ENCODE data around the gene ASB8. TPM values are rescaled to one million over a fixed set of nuclear protein-coding genes. Genes with fewer than 3 reads are reported as not detected.
"Not testable (repeated sequence)": the region's sequence is repeated elsewhere in the genome, so short reads cannot be mapped to it uniquely, and the experiment has no call there.

Gene ASB8
- total RNA-seq, 2 experiments from 2014 or later = 28.8 to 33.0 TPM

DNA sequence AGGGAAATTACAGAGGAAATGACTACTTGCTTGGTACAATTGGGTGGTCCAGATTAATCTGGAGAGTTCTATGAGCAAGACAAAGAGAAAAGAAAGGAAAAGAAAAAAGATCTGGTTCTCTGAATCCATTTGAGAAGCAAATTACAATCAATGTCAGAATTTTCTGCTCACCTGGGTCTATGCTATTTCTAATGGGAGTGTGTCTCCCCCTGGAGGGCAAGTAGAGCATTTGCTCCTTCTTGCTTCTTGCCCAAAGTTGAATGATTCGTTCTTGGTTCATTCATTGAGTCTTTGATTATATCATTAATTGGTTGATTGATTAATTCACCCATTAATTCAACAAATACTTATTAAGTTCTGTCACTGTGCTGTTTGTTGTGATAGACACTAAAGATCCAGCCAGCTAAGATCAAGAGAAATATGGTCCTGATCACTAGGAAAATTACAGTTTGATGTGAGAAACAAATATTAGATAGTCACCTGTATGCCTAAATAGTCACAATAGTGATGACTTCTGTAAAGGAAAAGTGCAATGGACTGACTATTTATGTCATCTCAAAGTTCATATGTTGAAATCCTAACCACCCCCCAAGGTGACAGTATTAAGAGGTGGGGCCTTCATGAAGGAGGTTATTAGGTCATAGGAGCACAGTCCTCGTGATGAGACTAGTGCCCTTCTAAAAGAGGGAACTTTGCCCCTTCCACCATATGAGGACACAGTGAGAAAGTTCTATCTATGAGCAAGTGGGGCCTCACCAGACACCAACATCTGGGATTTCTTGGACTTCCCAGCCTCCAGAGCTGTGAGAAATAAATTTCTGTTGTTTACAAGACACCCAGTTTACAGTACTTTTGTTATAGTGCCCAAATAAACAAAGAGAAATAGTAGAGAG lies 8.0 kb upstream of the ASB8 start:
- intact Hi-C loops (cut with DNase I, micrococcal nuclease) = loop anchor here in 1 of 2 experiments (1.0 to 2.0 kb wide), 4 partner anchors 81 to 450 kb away; partner anchors contain the start of genes TMEM106C and VDR
- peak; percentile 84 for ATAC-seq
- DNase-seq = peak; percentile 62
- ChIA-PET POLR2A (no interaction called here), CTCF (interaction anchor here (0.6 to 3.6 kb wide), 34 partner anchors 8 to 485 kb away, joined by 3 to 23 read pairs (median 4); partner anchors contain the start of genes ASB8, CCDC184 and SENP1)
- H3K36me3 Mint-ChIP-seq (ENCODE audit: low read depth) = no peaks in the 10 kb centered on the region
- H3K9me3 Mint-ChIP-seq (ENCODE audit: low read depth) = no peaks in the 10 kb centered on the region
- no peak overlapping the region for H3K4me3 Mint-ChIP-seq
- peaks cover 7% of the 10 kb centered on the region for H3K4me1 Mint-ChIP-seq
- H3K27me3 Mint-ChIP-seq = no peaks in the 10 kb centered on the region
- no peak overlapping the region for H3K27ac Mint-ChIP-seq

DNA sequence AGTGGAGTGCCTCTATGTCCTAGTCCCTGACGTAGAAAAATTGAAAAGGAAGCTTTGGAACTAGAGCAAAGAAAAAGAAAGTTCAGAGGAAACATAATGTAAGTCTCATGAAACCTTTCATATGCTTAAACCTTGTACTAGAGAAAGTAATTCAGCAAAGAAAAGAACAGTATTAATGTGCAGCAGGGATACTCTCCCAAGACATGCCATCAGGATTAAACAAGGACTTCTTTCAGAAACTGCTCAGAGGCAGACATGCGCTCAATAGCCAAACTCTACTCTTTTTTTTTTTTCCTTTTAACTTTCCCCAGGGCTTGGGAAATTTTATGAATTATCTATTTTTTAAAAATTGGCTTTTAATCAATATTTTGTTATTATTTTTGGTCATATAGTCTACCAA lies 7.1 kb upstream of the ASB8 start:
- POLR2A ChIA-PET = no interaction called here
- intact Hi-C loops (cut with DNase I, micrococcal nuclease) = loop anchor here in 1 of 2 experiments (2.0 kb wide), 1 partner anchor 260 kb away; the partner anchor contains the start of gene VDR
- H3K4me1 Mint-ChIP-seq = peaks cover 9% of the 10 kb centered on the region

DNA sequence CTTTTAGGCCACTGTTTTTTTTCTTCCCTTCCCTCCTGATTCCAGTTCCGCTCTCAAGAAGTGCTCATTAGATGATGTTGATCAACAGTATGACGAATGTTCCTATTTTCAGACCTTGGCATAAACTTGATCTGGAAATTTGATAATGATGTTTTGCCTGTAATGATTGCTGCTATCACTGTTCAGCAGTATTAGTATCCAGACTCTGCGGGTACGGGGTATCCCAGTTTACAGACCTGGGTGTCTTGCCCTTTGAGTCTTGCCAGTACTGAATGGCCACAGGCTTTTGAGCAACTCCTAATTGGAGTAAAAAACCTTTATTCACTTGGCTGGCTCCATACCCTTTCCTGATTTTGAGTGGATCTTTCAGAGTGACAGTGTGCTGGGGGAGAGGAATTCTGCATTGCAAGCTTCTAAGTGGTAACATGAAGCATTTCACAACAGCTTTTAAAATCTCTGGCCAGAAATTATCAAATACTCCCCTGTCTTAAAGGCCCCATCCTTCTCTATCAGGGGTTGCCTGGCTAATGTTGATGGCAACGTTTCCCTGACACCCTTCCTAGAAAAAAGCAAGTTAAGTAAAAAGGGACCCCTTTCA lies 5.9 kb upstream of the ASB8 start:
- no peak for ATAC-seq
- CTCF ChIA-PET = interaction anchor here (0.6 to 3.6 kb wide), 15 partner anchors 12 to 419 kb away, joined by 3 to 23 read pairs (median 3); no protein-coding TSS in a partner anchor
- H3K9me3 Mint-ChIP-seq (ENCODE audit: low read depth) = no peaks in the 10 kb centered on the region
- H3K4me3 Mint-ChIP-seq = no peak overlapping the region
- H3K27me3 Mint-ChIP-seq = no peaks in the 10 kb centered on the region
- DNase-seq = no peak
- peaks cover 14% of the 10 kb centered on the region for H3K4me1 Mint-ChIP-seq
- intact Hi-C loops (cut with DNase I, micrococcal nuclease) = no loop called here
- H3K36me3 Mint-ChIP-seq (ENCODE audit: low read depth) = no peaks in the 10 kb centered on the region
- H3K27ac Mint-ChIP-seq = no peak overlapping the region
- POLR2A ChIA-PET = no interaction called here

More for the DNA sequence above, 7.1 kb upstream of the ASB8 start:
- Mint-ChIP-seq H3K27me3 (no peaks in the 10 kb centered on the region), H3K27ac (no peak overlapping the region), H3K9me3 (ENCODE audit: low read depth) (no peaks in the 10 kb centered on the region), H3K36me3 (ENCODE audit: low read depth) (no peaks in the 10 kb centered on the region), H3K4me3 (no peak overlapping the region)
- ATAC-seq = no peak
- CTCF ChIA-PET = interaction anchor here (0.6 to 3.6 kb wide), 28 partner anchors 9 to 539 kb away, joined by 3 to 23 read pairs (median 4); partner anchors contain the start of genes CCDC184 and SENP1
- DNase-seq = no peak

DNA sequence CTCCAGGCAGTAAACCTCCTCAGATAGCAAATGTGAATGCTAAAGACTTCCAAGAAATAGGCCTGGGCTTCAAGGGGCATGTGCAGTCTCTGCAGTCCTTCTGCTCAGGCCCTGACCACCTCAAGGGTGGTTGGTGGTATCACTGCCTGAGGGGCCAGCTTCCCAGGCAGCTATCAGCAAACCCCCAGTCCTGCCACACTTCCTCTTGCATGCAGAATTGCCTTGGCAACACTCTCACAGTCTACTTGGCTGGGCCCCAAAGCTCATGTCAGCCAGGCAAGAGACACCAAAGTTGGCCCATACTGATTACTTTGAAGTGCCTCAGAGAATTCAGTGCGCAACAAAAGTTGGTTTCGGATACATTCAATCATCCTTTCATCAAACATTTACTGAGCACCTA lies 3.5 kb upstream of the ASB8 start:
- Mint-ChIP-seq H3K36me3 (ENCODE audit: low read depth) (no peaks in the 10 kb centered on the region), H3K4me3 (no peak overlapping the region), H3K9me3 (ENCODE audit: low read depth) (no peaks in the 10 kb centered on the region), H3K4me1 (peaks cover 27% of the 10 kb centered on the region), H3K27me3 (no peaks in the 10 kb centered on the region), H3K27ac (no peak overlapping the region)
- DNase-seq (no peak), ATAC-seq (no peak)
- CTCF ChIA-PET = interaction anchor here (1.0 to 1.1 kb wide), 2 partner anchors 22 to 256 kb away, joined by 3 to 4 read pairs; partner anchors contain the start of genes CCDC184 and VDR
- intact Hi-C loops (cut with DNase I, micrococcal nuclease) = no loop called here
- POLR2A ChIA-PET = no interaction called here

DNA sequence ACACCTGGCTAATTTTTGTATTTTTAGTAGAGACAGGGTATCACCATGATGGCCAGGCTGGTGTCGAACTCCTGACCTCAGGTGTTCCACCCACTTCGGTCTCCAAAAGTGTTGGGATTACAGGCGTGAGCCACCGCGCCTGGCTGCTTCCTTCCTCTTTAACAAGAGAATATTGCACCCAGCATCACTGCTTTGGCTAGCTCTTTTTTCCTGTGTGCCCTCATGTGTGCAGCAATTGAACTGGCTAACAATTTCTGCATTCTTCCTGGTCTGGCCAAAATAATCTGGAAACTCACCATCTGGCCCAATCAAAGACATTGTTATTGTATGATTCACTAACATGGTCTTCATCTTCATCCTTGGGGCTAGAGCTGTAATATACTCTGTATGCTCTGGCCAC lies 2.7 kb upstream of the ASB8 start:
- Mint-ChIP-seq H3K27me3 (no peaks in the 10 kb centered on the region), H3K4me3 (no peak overlapping the region), H3K4me1 (peaks cover 27% of the 10 kb centered on the region), H3K9me3 (ENCODE audit: low read depth) (no peaks in the 10 kb centered on the region), H3K27ac (no peak overlapping the region), H3K36me3 (ENCODE audit: low read depth) (no peaks in the 10 kb centered on the region)
- intact Hi-C loops (cut with DNase I, micrococcal nuclease) = no loop called here
- DNase-seq = no peak
- ATAC-seq = no peak
- ChIA-PET CTCF (interaction anchor here (1.0 to 1.1 kb wide), 3 partner anchors 10 to 255 kb away, joined by 3 to 4 read pairs (median 3); partner anchors contain the start of genes CCDC184 and VDR), POLR2A (no interaction called here)

DNA sequence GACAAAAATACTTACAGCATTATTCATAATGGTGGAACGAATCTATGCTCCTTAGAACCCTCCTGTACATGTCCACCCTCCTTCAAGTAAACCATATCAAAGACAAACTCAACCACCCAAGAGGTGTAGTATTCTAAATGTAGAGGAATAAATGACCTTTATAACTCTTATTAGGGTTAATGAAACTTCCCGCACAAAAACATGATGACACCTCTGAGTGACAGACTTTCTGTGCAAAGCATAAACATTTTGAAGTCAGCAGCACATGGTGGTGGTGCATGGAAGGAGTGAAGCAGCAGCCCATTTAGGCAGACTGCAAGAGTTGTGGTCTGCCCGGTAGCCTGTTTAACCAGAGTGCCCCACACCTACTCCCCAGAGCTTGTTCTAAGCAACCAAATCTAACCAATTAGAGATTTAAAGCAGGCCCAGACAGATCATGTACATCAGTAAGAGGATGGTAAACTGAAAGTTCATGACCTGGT lies 615 bp upstream of the ASB8 start:
- ChIA-PET POLR2A (interaction anchor here (1.6 to 1.8 kb wide), 3 partner anchors 40 to 273 kb away, joined by 8 to 9 read pairs (median 8); partner anchors contain the start of gene SENP1), CTCF (interaction anchor here (0.7 to 2.6 kb wide), 12 partner anchors 8 to 195 kb away, joined by 3 to 12 read pairs (median 4); partner anchors contain the start of genes CCDC184, PFKM, SENP1 and TMEM106C)
- peak overlapping the region; percentile 88 for H3K4me3 Mint-ChIP-seq
- H3K27me3 Mint-ChIP-seq = no peaks in the 10 kb centered on the region
- DNase-seq (peak; percentile 48), ATAC-seq (peak; percentile 20)
- intact Hi-C loops (cut with DNase I, micrococcal nuclease) = loop anchor here (1.0 to 5.0 kb wide), 14 partner anchors 25 to 799 kb away; partner anchors contain the start of genes CCDC184 (in 2 of the 2), SENP1 (in 2 of the 2), TMEM106C (in 2 of the 2) and VDR (in 2 of the 2)
- peaks cover 35% of the 10 kb centered on the region for H3K4me1 Mint-ChIP-seq
- peak overlapping the region; percentile 94 for H3K27ac Mint-ChIP-seq
- H3K9me3 Mint-ChIP-seq (ENCODE audit: low read depth) = no peaks in the 10 kb centered on the region
- peaks cover 5% of the 10 kb centered on the region for H3K36me3 Mint-ChIP-seq (ENCODE audit: low read depth)

DNA sequence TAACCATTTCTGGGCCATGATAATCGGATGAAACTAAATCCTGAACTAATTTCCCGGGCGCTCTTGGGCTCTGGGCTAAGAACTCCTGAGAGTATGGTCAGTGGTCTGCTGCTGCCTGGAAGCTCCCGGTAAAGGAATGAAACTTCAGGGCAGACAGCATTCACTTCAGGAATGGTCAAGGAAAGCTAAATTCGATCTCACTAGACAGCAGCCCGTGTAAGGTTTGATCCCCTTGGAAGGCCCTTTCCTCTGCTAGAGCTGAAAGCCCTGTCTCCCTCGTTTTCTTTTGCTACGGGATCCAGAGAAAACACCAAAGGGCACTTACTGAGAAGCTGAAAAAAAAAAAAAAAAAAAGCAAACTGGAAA lies 680 bp downstream of the ASB8 start:
- DNase-seq = no peak
- ChIA-PET POLR2A (interaction anchor here (0.6 to 1.8 kb wide), 3 partner anchors 37 to 271 kb away, joined by 5 to 8 read pairs (median 8); partner anchors contain the start of genes PFKM and SENP1), CTCF (interaction anchor here (1.4 to 2.6 kb wide), 4 partner anchors 8 to 50 kb away, joined by 4 to 12 read pairs (median 6); partner anchors contain the start of genes PFKM and SENP1)
- no peak for ATAC-seq
- intact Hi-C loops (cut with DNase I, micrococcal nuclease) = loop anchor here (1.0 to 5.0 kb wide), 14 partner anchors 27 to 801 kb away; partner anchors contain the start of genes CCDC184 (in 2 of the 2), SENP1 (in 2 of the 2), TMEM106C (in 2 of the 2) and VDR (in 2 of the 2)
- Mint-ChIP-seq H3K4me1 (peaks cover 46% of the 10 kb centered on the region), H3K27me3 (no peaks in the 10 kb centered on the region), H3K36me3 (ENCODE audit: low read depth) (peaks cover 9% of the 10 kb centered on the region), H3K4me3 (peak overlapping the region; percentile 88), H3K9me3 (ENCODE audit: low read depth) (no peaks in the 10 kb centered on the region), H3K27ac (peak overlapping the region; percentile 91)

DNA sequence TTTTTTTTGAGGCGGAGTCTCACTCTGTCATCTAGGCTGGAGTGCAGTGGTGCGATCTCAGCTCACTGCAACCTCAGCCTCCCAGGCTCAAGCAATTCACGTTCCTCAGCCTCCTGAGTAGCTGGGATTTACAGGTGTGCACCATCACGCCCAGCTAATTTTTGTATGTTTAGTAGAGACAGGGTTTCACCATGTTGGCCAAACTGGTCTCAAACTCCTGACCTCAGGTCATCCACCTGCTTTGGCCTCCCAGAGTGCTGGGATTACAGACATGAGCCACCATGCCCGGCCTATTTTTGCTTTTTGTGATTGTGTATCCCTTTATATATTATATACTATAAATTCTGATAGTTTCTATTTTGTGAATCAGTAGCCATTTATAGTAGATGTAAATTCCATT lies 1.5 kb downstream of the ASB8 start:
- CTCF ChIA-PET = interaction anchor here (1.3 kb wide), 1 partner anchor 9 kb away, joined by 4 read pairs; no protein-coding TSS in a partner anchor
- intact Hi-C loops (cut with DNase I, micrococcal nuclease) = loop anchor here (2.0 to 5.0 kb wide), 5 partner anchors 42 to 802 kb away; partner anchors contain the start of genes ARF3 (in 1 of the 2), DDX23 (in 1 of the 2), TMEM106C (in 1 of the 2) and VDR (in 1 of the 2)
- H3K4me1 Mint-ChIP-seq = peaks cover 46% of the 10 kb centered on the region
- POLR2A ChIA-PET; DNase-seq; H3K27ac Mint-ChIP-seq; ATAC-seq; H3K9me3 Mint-ChIP-seq (ENCODE audit: low read depth); H3K4me3 Mint-ChIP-seq; H3K27me3 Mint-ChIP-seq: not testable (repeated sequence)
- H3K36me3 Mint-ChIP-seq (ENCODE audit: low read depth) = peaks cover 10% of the 10 kb centered on the region

DNA sequence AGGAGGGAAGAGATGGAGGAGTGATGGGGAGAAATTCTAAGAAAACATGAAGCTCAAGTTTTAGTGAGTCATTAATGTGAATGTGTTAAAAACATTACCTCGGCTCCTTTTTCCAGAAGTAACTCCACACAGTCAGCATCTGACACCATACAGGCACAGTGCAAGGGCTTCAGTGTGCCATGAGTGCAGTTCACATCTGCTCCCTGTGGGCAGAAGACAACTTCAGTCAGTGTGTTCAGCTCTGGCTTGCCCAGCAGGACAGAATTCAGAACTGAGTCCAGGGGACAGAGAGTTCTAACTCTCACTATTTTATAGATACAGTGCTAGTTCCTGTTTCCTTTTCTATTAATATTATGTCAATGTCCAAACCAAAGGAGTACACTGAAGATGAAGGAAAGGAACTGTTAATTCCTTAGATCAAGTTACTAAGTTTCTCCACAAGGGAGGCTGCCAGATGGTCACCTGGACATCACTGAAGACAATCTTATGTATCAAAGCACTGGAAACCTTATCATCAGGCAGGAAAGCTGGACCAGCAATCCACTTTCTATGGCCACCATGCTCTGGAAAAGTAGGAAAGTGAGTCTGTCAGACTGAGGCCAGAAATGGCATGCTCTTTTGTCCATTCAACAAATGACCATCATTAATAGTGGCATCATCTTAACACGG lies 6.1 kb downstream of the ASB8 start:
- peaks cover 25% of the 10 kb centered on the region for H3K4me1 Mint-ChIP-seq
- peak; percentile 37 for ATAC-seq
- H3K27me3 Mint-ChIP-seq = no peaks in the 10 kb centered on the region
- H3K9me3 Mint-ChIP-seq (ENCODE audit: low read depth) = no peaks in the 10 kb centered on the region
- ChIA-PET CTCF (interaction anchor here (0.5 to 1.7 kb wide), 5 partner anchors 9 to 51 kb away, joined by 3 read pairs; no protein-coding TSS in a partner anchor), POLR2A (interaction anchor here (0.7 kb wide), 1 partner anchor 12 kb away, joined by 3 read pairs; no protein-coding TSS in a partner anchor)
- no peak overlapping the region for H3K4me3 Mint-ChIP-seq
- no peak for DNase-seq
- no peak overlapping the region for H3K27ac Mint-ChIP-seq
- intact Hi-C loops (cut with DNase I, micrococcal nuclease) = no loop called here
- peaks cover 29% of the 10 kb centered on the region for H3K36me3 Mint-ChIP-seq (ENCODE audit: low read depth)

DNA sequence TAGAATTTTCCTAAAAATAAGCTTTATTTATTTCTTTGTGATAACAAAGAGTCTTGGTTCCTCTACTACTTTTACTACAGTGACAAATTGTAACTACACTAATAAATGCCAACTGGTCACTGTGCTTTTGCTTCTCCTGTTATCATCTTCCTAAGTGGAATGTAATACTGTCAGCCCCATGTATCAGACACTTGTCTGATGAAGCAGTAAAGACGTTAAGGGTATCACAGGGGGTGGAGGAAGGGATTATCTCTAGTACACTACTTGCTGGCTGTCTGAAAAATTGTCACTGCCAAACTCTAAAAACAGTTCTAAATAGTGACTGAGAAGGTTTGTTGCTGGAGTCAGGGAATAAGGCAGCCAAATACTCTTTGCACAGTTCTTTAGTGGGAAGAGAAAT lies 11.3 kb downstream of the ASB8 start:
- H3K4me1 Mint-ChIP-seq = peaks cover 1% of the 10 kb centered on the region
- ChIA-PET CTCF (interaction anchor here (1.2 to 1.6 kb wide), 3 partner anchors 18 to 58 kb away, joined by 3 to 5 read pairs (median 3); no protein-coding TSS in a partner anchor), POLR2A (no interaction called here)
- H3K27me3 Mint-ChIP-seq = no peaks in the 10 kb centered on the region
- no peak overlapping the region for H3K27ac Mint-ChIP-seq
- H3K4me3 Mint-ChIP-seq = no peak overlapping the region
- ATAC-seq (no peak), DNase-seq (no peak)
- peaks cover 52% of the 10 kb centered on the region for H3K36me3 Mint-ChIP-seq (ENCODE audit: low read depth)
- intact Hi-C loops (cut with DNase I, micrococcal nuclease) = no loop called here
- no peaks in the 10 kb centered on the region for H3K9me3 Mint-ChIP-seq (ENCODE audit: low read depth)

Measured in activated CD4-positive, alpha-beta T cell treated with anti-CD3 and anti-CD28 coated beads for 36 hours (primary cell).